ENCODE data around the gene OTOP2.

Gene OTOP2

GRCh38 chr17:74959826-74960515, 35.9 kb downstream of the OTOP2 start:
- no peak for DNase-seq (ENCODE audit: low read depth)
- TF ChIP-seq CTCF (IDR thresholded peaks at IDR 0.05; ENCODE audit: insufficient read depth, low read depth, low read length, missing control alignments), result no peak
- H3K4me3 ChIP-seq (ENCODE audit: low read depth, low read length), result no peak overlapping the region

- TF ChIP-seq CTCF (IDR thresholded peaks at IDR 0.05; ENCODE audit: insufficient read depth, low read depth, low read length, missing control alignments), result peak; percentile 87
- H3K4me3 ChIP-seq (ENCODE audit: low read depth, low read length), result no peak overlapping the region
- DNase-seq (ENCODE audit: low read depth), result peak; percentile 86
These were observed 36.7 kb downstream of the OTOP2 start for GRCh38 chr17:74960570-74961342.

- TF ChIP-seq CTCF (IDR thresholded peaks at IDR 0.05; ENCODE audit: insufficient read depth, low read depth, low read length, missing control alignments), result peak; percentile 63
- H3K4me3 ChIP-seq (ENCODE audit: low read depth, low read length), result no peak overlapping the region
- peak; percentile 87 for DNase-seq (ENCODE audit: low read depth)
These were observed 37.7 kb downstream of the OTOP2 start for GRCh38 chr17:74961657-74962350.

GRCh38 chr17:74962622-74963394, 38.7 kb downstream of the OTOP2 start:
- DNase-seq (ENCODE audit: low read depth), result no peak
- H3K4me3 ChIP-seq (ENCODE audit: low read depth, low read length), result no peak overlapping the region
- TF ChIP-seq CTCF (IDR thresholded peaks at IDR 0.05; ENCODE audit: insufficient read depth, low read depth, low read length, missing control alignments), result no peak

- TF ChIP-seq CTCF (IDR thresholded peaks at IDR 0.05; ENCODE audit: insufficient read depth, low read depth, low read length, missing control alignments), result peak; percentile 18
These were observed 39.6 kb downstream of the OTOP2 start for GRCh38 chr17:74963656-74964055.

GRCh38 chr17:74964246-74964761, 40.2 kb downstream of the OTOP2 start:
- TF ChIP-seq CTCF (IDR thresholded peaks at IDR 0.05; ENCODE audit: insufficient read depth, low read depth, low read length, missing control alignments), result no peak
- no peak for DNase-seq (ENCODE audit: low read depth)

More at GRCh38 chr17:74963656-74964055, 39.6 kb downstream of the OTOP2 start:
- no peak overlapping the region for H3K4me3 ChIP-seq (ENCODE audit: low read depth, low read length)
- DNase-seq (ENCODE audit: low read depth), result no peak

More at GRCh38 chr17:74964246-74964761, 40.2 kb downstream of the OTOP2 start:
- H3K4me3 ChIP-seq (ENCODE audit: low read depth, low read length), result no peak overlapping the region
